Trophoblast cell (in vitro differentiated cells and primary cell): ENCODE measurements around the gene PIGR.
A peak's percentile ranks its signal among the peaks of the same experiment; 100 is the strongest.

ENCODE experiments used
- DNase-seq, 2 donors: peaks; one replicate each; pipeline ENCODE4 v3.0.0-alpha.2; 2016
- H2AFZ ChIP-seq: 2 replicates; pipeline ENCODE4 v1.6.1; 2013; ENCODE audit warnings: low read length, moderate library complexity, mild to moderate bottlenecking; ENCODE audit not compliant: insufficient read depth, poor library complexity
- H2AK5ac ChIP-seq: 2 replicates; pipeline ENCODE4 v1.6.1; 2013; ENCODE audit warnings: mild to moderate bottlenecking, low read length
- H2BK120ac ChIP-seq: 2 replicates; pipeline ENCODE4 v1.6.1; 2013; ENCODE audit warnings: low read length, mild to moderate bottlenecking, moderate library complexity; ENCODE audit not compliant: insufficient read depth, poor library complexity
- H2BK12ac ChIP-seq: 2 replicates; pipeline ENCODE4 v1.6.1; 2013; ENCODE audit warnings: mild to moderate bottlenecking, low read length, moderate library complexity
- H2BK5ac ChIP-seq: 2 replicates; pipeline ENCODE4 v1.6.1; 2013; ENCODE audit warnings: low read length, low read depth, moderate library complexity, mild to moderate bottlenecking; ENCODE audit not compliant: poor library complexity
- H3K14ac ChIP-seq: 2 replicates; pipeline ENCODE4 v1.6.1; 2013; ENCODE audit warnings: mild to moderate bottlenecking, low read length
- H3K18ac ChIP-seq: 2 replicates; pipeline ENCODE4 v1.6.1; 2013; ENCODE audit warnings: mild to moderate bottlenecking, low read length
- H3K23ac ChIP-seq: 2 replicates; pipeline ENCODE4 v1.6.1; 2013; ENCODE audit warnings: low read length
- H3K27ac ChIP-seq: 2 replicates; pipeline ENCODE4 v1.5.1; 2013; ENCODE audit warnings: low read depth, mild to moderate bottlenecking, inconsistent platforms, low read length, moderate library complexity
- H3K27me3 ChIP-seq: 2 replicates; pipeline ENCODE4 v1.6.1; 2013; ENCODE audit warnings: inconsistent platforms, mild to moderate bottlenecking, low read length, moderate library complexity; ENCODE audit not compliant: insufficient read depth
- H3K36me3 ChIP-seq, 2 experiments: 1 replicate in 1 of 2; 2 replicates in 1 of 2; pipeline ENCODE4 v1.6.1; 2013; ENCODE audit warnings: low read length in 2 of 2, mild to moderate bottlenecking in 2 of 2, moderate library complexity in 1 of 2; ENCODE audit not compliant: insufficient read depth in 2 of 2, control insufficient read depth in 1 of 2
- H3K4ac ChIP-seq: 2 replicates; pipeline ENCODE4 v1.6.1; 2013; ENCODE audit warnings: low read depth, mild to moderate bottlenecking, low read length, moderate library complexity
- H3K4me1 ChIP-seq, 2 experiments: 1 replicate in 1 of 2; 2 replicates in 1 of 2; pipeline ENCODE4 v1.6.1; 2013; ENCODE audit warnings: low read length in 2 of 2, mild to moderate bottlenecking in 2 of 2, moderate library complexity in 1 of 2; ENCODE audit not compliant: insufficient read depth in 2 of 2, control insufficient read depth in 1 of 2
- H3K4me2 ChIP-seq: 2 replicates; pipeline ENCODE4 v1.6.1; 2013; ENCODE audit warnings: inconsistent platforms, mild to moderate bottlenecking, low read length, moderate library complexity
- H3K4me3 ChIP-seq: 2 replicates; pipeline ENCODE4 v1.5.1; 2013; ENCODE audit warnings: mild to moderate bottlenecking, low read depth, low read length, inconsistent platforms
- H3K79me1 ChIP-seq: one replicate; pipeline ENCODE4 v1.6.1; 2013; ENCODE audit warnings: low read length
- H3K79me2 ChIP-seq: 2 replicates; pipeline ENCODE4 v1.6.1; 2013; ENCODE audit warnings: low read length, mild to moderate bottlenecking; ENCODE audit not compliant: control insufficient read depth, insufficient read depth, poor library complexity
- H3K9ac ChIP-seq: 2 replicates; pipeline ENCODE4 v1.6.1; 2013; ENCODE audit warnings: mild to moderate bottlenecking, low read length
- H3K9me3 ChIP-seq: 2 replicates; pipeline ENCODE4 v1.6.1; 2013; ENCODE audit warnings: low read depth, mild to moderate bottlenecking, control low read depth, inconsistent platforms, low read length; ENCODE audit not compliant: insufficient read depth
- H4K12ac ChIP-seq: 2 replicates; pipeline ENCODE4 v1.6.1; 2013; ENCODE audit warnings: low read depth, mild to moderate bottlenecking, low read length, moderate library complexity
- H4K8ac ChIP-seq: 2 replicates; pipeline ENCODE4 v1.6.1; 2013; ENCODE audit warnings: low read depth, mild to moderate bottlenecking, low read length, moderate library complexity
- H4K91ac ChIP-seq: one replicate; pipeline ENCODE4 v1.6.1; 2013; ENCODE audit warnings: low read depth, mild to moderate bottlenecking, low read length, moderate library complexity
- WGBS: extraction: QIAGEN DNeasy Blood & Tissue Kit; methylation state at CpG from one replicate; pipeline ENCODE4 v1.1.7; 2013; ENCODE audit warnings: missing lambda C conversion rate; ENCODE audit not compliant: insufficient read length, insufficient coverage; ENCODE audit errors: extremely low coverage; 5-methylcytosine and 5-hydroxymethylcytosine counted together

The PIGR gene

GRCh38 chr1:206986402-206986801 is 40.1 kb upstream of the PIGR start:
- H4K12ac ChIP-seq = no peak overlapping the region
- no peak overlapping the region for H2BK5ac ChIP-seq
- no peak overlapping the region for H3K27ac ChIP-seq
- no peaks in the 10 kb centered on the region for H3K36me3 ChIP-seq
- H3K4ac ChIP-seq = no peak overlapping the region
- no peak overlapping the region for H3K9ac ChIP-seq
- no peak overlapping the region for H2BK12ac ChIP-seq
- no peaks in the 10 kb centered on the region for H3K79me1 ChIP-seq
- H3K9me3 ChIP-seq = no peaks in the 10 kb centered on the region
- no peak overlapping the region for H3K14ac ChIP-seq
- WGBS = 100% methylated on average over 1 of the region's 3 CpGs
- no peak overlapping the region for H3K4me2 ChIP-seq
- H3K27me3 ChIP-seq = no peaks in the 10 kb centered on the region
- no peaks in the 10 kb centered on the region for H3K4me1 ChIP-seq
- no peak overlapping the region for H4K8ac ChIP-seq
- no peak overlapping the region for H2BK120ac ChIP-seq
- H3K4me3 ChIP-seq = no peak overlapping the region
- no peak overlapping the region for H2AFZ ChIP-seq
- H2AK5ac ChIP-seq = no peak overlapping the region
- DNase-seq = no peak
- H3K79me2 ChIP-seq = no peaks in the 10 kb centered on the region
- no peak overlapping the region for H4K91ac ChIP-seq
- H3K23ac ChIP-seq = no peak overlapping the region
- H3K18ac ChIP-seq = no peak overlapping the region

- Histone ChIP-seq H3K9me3 (no peaks in the 10 kb centered on the region), H3K27ac (no peak overlapping the region), H3K9ac (no peak overlapping the region), H3K27me3 (no peaks in the 10 kb centered on the region), H4K8ac (no peak overlapping the region), H3K14ac (no peak overlapping the region), H2BK120ac (no peak overlapping the region), H2BK5ac (no peak overlapping the region), H3K4ac (no peak overlapping the region), H4K91ac (no peak overlapping the region), H3K18ac (no peak overlapping the region), H2BK12ac (no peak overlapping the region), H3K4me3 (no peak overlapping the region), H3K79me2 (no peaks in the 10 kb centered on the region), H2AK5ac (no peak overlapping the region), H2AFZ (no peak overlapping the region), H3K4me1 (no peaks in the 10 kb centered on the region), H3K4me2 (no peak overlapping the region), H4K12ac (no peak overlapping the region), H3K36me3 (no peaks in the 10 kb centered on the region), H3K23ac (no peak overlapping the region), H3K79me1 (no peaks in the 10 kb centered on the region)
- no peak for DNase-seq
- no CpG with 5 or more reads among the region's 10 CpGs for WGBS
Observed at GRCh38 chr1:206985162-206985749, 39.0 kb upstream of the PIGR start.

DNA sequence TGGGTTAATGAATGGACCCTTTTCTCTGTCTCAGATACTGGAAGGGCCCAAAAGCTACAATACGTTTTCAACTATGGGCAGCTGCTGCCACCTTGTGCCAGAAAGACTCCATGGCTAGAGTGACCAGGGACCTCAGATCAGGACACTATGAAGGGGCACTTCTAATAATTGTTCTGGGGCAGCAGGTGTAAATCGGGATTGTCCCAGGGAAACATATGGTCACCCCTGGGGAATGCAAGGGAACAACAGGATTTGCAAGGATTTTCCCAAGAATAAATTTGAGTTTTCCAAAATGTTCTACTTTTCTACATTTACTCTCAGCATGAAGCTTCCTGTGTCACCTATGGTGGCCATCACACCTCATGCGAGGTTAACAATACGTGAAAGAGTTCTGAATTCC is 36.0 kb upstream of the PIGR start:
- Histone ChIP-seq H3K27me3 (no peaks in the 10 kb centered on the region), H3K9me3 (no peaks in the 10 kb centered on the region), H3K27ac (no peak overlapping the region), H3K79me1 (no peaks in the 10 kb centered on the region), H3K4me2 (no peak overlapping the region), H4K91ac (no peak overlapping the region), H3K4me1 (no peaks in the 10 kb centered on the region), H2BK5ac (no peak overlapping the region), H4K12ac (no peak overlapping the region), H3K4me3 (no peak overlapping the region), H3K4ac (no peak overlapping the region), H3K14ac (no peak overlapping the region), H3K18ac (no peak overlapping the region), H2BK12ac (no peak overlapping the region), H2AFZ (no peak overlapping the region), H3K79me2 (no peaks in the 10 kb centered on the region), H2AK5ac (no peak overlapping the region), H2BK120ac (no peak overlapping the region), H3K9ac (no peak overlapping the region), H3K36me3 (no peaks in the 10 kb centered on the region), H4K8ac (no peak overlapping the region), H3K23ac (no peak overlapping the region)
- peak; percentile 37 to 68 for DNase-seq
- no CpG with 5 or more reads among the region's 4 CpGs for WGBS

GRCh38 chr1:206979379-206980043 is 33.2 kb upstream of the PIGR start:
- Histone ChIP-seq H3K4ac (no peak overlapping the region), H3K14ac (no peak overlapping the region), H2BK120ac (no peak overlapping the region), H4K91ac (no peak overlapping the region), H2AK5ac (no peak overlapping the region), H4K12ac (no peak overlapping the region), H3K9ac (no peak overlapping the region), H3K79me1 (no peaks in the 10 kb centered on the region), H3K27ac (no peak overlapping the region), H3K27me3 (no peaks in the 10 kb centered on the region), H3K9me3 (no peaks in the 10 kb centered on the region), H3K4me2 (no peak overlapping the region), H4K8ac (no peak overlapping the region), H3K36me3 (no peaks in the 10 kb centered on the region), H3K23ac (no peak overlapping the region), H3K4me3 (no peak overlapping the region), H3K4me1 (no peaks in the 10 kb centered on the region), H2BK5ac (no peak overlapping the region), H2AFZ (no peak overlapping the region), H2BK12ac (no peak overlapping the region), H3K18ac (no peak overlapping the region), H3K79me2 (no peaks in the 10 kb centered on the region)
- DNase-seq = peak in 1 of 2 donors; percentile 28
- no CpG with 5 or more reads among the region's 3 CpGs for WGBS
